A204.1 (cell line): Measurements from ENCODE around the gene PITPNB.

Source experiments
- FAIRE-seq: peaks from 2 replicates; lab custom pipeline; 2012; peaks lifted over from hg19 to GRCh38; lab: Jason Lieb, UNC

The PITPNB gene

GRCh38 chr22:27832606-27833005, 86.5 kb downstream of the PITPNB start:
- FAIRE-seq = no peak

- no peak for FAIRE-seq
Observed at GRCh38 chr22:27829620-27830019, 89.4 kb downstream of the PITPNB start.

DNA sequence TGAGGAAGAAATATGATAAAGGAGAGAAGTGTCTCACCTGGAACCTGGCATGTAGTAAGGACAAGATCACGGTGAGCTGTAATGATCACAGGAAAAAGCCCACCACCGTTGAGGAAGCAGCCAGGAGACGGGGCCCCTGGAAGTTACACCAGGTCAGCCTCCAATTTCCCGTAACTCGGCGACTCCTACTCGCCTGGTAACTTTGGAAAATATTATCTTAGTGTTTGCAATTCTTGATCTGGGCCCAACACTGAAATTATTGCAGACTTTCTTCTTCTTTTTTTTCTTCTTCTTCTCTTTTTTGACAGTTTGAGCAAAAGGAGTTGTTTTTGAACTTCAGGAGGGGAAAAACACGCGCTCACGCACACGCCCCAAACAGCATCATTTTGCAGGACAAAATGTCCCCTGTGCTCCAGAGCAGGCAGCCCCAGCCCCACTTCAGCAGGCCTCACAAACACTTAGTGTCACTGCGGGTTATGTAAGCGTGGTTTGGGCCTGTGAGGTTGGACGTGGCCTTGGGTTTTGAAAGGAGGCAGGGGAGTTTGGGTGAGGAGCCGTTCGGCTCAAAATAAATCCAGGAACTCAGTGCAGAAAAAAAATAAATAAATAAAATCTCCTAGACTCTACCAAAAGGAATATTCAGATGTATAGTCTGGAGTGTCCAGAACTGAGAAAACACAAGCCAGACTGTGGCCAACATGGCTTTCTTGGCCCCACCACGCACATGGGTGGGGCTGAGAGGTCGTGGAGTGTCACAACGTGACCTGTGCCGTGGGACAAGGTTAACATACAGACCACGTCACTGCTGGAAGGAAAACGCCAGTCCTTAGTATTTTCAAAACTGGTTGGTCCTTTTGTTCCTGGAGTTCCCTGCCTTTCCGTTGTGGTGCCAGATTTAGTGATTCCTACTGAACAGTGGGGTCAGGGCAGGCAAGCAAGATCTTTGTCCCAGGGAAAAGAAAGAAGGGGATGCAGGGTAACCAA, 91.2 kb downstream of the PITPNB start:
- FAIRE-seq = no peak

- FAIRE-seq = no peak
Observed at GRCh38 chr22:27825174-27825573, 93.9 kb downstream of the PITPNB start.

DNA sequence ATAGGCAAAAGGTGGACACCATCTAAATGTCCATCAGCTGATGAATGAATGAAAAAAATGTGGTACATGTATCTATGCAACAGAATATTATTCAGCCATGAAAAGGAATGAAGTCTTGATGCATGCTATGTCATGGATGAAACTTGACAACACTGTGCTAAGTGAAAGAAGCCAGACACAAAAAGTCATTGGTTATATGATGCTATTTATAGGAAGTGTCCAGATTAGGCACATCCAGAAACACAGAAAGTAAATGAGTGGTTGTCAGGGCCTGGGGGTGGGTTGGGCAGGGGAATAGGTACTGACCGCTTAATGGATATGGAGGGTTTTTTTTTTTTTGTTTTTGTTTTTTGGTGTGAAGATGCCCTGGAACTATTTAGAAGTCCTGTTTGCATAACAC, 95.8 kb downstream of the PITPNB start:
- no peak for FAIRE-seq

DNA sequence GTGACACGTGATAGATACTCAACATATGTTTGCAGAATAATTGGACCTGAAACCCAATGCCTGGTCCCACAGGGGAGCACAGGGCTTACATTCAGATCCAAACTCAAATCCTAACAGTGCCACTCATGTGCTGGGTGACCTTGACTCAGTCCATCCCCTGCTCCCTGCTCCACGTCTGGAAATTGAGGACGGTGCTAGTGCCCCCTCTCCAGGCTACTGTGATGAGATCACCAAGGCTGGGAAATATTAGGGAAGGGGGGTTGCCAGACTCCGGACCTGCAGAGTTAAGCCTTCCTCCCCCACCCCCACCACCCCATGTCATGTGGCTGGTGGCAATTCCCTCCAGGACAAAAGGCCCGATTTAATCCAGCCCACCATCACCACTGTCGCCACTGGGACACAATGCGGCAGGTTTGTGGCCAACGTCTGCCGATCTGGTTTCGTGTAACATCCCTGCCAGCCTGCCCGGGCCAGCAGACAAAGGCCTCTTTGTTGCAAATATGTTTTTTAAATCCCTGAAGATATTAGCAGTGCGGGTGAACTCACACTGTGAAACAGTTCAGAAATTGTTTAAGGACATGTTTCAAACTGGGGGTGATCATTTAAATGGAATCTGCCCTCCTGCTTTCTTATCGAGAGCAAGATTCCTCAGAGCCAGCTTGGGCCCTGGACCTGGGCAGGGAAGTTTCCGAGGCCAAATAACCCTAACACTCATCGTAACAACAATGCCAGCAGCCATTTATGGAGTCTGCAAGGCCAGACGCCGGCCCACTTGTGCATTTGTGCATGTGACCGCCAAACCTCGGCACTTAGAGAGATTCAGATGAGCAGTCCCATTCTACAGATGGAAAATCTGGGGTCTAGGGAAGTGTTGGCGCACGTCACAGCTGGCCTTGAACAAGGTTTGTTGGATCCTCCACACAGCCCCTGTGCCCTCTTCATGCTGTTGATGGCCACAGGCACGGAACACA, 97.9 kb downstream of the PITPNB start:
- no peak for FAIRE-seq

GRCh38 chr22:27816552-27816951, 102.5 kb downstream of the PITPNB start:
- FAIRE-seq = no peak

GRCh38 chr22:27815826-27816530, 103.1 kb downstream of the PITPNB start:
- no peak for FAIRE-seq

DNA sequence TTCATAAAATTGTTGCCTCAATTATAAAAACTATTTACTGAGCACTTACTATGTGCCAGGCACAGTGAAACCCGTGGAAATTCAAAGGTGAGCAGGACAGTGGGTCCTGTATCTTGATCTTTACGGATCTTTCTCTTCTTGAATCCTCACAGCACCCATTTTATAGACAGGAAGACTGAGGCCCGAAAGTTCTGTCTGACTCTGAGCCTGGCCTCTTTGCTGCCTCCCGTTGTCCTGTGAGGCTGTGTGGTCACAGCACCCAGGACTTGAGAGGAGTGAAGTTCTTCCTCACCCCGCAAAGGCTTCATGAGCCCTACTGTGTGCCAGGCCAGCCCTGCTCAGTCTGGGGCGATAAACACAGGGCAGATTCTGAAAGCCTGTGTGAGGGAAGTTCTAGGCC, 104.1 kb downstream of the PITPNB start:
- no peak for FAIRE-seq

GRCh38 chr22:27811778-27812177, 107.3 kb downstream of the PITPNB start:
- no peak for FAIRE-seq

DNA sequence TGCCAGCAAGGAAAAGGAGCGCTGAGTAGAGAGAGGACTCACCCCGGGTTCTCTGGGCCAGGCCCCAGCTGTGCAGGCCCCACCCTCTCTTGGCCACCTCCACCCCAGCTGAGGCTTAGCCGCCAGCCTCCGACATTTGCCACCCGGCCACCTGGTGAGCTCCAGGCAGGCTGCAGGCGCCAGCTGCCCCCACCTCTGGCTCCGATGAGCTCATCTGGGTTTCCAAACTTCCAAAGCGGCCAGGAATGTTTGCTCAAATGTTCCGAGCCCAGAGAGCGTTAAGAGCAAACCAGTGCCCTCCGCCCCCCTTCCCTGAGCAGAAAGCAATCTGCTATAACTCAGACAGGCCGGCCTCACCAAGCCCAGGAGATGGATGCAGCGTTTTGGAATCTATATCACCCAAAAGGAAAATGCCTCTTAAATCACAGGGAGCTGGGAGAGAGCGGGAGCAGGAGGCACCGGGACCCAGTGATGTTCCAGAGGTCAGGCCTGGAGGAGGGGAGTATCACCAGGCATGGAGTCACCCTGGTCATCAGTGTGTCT, 108.4 kb downstream of the PITPNB start:
- no peak for FAIRE-seq

GRCh38 chr22:27809700-27810608, 109.1 kb downstream of the PITPNB start:
- no peak for FAIRE-seq

- FAIRE-seq = no peak
Observed at GRCh38 chr22:27809226-27809603, 109.8 kb downstream of the PITPNB start.

DNA sequence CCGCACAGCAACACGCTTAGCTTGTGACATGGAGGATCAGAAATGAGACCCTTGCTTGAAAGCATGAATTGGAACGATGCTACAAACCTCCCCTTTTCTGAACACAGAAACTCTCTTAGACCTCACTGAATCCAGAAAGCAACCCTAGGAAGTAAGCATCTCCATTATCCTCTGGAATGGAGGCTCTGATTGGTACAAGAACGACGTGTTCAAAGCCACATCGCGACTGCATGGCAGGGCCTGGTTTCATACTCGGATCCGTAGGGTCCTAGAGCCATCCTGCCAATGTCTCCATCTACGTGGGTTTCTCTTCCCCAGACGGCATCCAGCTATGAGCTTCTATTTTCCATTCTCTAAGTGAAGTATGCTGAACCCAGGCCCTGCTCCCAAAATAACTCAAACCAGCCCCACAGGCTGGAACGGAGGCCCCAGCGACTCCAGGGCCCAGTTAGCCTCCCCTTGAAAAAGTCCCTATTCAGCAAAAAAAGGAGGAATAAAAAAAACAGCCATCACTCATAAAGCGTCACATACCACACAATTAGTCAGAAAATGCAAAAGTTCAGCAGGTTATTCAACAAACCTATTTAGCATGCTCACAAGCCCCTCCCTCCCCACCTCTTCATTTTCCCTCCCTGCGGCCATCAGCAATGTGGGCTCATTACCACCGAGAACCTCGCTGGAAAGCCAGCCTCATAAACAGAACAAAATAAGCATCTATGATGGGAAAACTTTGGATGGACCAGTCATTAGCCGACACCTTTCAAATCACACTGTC, 110.4 kb downstream of the PITPNB start:
- no peak for FAIRE-seq

DNA sequence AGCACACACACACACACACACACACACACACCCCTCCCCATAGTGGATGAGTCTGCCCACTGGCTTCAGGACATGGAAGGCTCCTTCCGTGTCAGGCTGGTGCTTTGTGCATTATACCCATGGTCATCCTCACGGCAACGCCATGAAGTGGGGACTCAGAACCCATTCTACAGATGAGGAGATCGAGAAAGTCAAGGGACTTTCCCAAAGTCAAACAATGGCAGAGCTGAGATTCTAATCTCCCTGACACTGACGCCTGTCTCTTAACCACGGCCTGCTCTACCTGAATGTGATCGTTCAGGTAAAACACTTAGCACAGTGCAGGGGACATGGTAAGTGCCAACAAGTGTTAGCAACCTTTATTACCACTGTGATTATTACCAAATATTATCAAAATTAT, 113.2 kb downstream of the PITPNB start:
- FAIRE-seq = no peak

DNA sequence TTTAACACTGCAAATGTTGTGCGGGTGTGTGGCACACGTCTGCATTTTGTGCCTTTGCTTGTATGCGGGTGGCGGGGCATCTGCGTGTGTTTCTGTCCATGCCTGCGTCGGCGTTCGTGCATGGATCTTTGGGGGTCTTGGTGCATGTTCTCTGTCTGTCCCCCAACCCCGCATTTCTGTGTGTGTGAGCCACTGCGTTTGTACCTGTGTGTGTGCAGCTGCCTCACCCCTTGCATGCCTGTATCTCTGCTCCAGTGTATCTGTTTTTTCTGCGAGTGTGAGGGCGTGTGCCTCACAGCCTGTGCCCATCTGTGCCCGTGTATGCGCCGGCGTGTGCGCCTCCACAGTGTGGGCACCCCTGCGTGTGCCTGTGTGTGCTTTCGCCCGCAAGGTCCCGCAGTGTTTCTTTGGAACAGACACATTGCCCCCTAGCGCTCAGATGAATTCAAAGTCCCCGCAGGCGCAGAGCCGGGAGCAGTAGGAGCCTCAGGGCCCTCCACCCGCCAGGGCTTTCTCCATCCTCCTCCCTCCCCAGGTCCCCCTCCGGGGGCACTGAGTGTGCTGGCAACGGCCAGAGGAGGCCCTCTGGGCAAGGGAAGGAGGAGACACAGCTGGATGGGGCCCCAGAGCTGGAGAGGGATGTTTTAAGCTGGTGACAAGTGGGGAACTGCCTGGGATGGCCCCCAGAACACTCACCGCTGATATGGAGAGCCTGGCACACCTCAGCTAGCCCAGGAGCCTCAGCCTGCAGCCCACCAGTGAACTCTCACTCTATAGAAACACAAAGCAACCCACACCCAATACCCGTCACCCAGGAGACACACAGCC, 114.4 kb downstream of the PITPNB start:
- FAIRE-seq = no peak

DNA sequence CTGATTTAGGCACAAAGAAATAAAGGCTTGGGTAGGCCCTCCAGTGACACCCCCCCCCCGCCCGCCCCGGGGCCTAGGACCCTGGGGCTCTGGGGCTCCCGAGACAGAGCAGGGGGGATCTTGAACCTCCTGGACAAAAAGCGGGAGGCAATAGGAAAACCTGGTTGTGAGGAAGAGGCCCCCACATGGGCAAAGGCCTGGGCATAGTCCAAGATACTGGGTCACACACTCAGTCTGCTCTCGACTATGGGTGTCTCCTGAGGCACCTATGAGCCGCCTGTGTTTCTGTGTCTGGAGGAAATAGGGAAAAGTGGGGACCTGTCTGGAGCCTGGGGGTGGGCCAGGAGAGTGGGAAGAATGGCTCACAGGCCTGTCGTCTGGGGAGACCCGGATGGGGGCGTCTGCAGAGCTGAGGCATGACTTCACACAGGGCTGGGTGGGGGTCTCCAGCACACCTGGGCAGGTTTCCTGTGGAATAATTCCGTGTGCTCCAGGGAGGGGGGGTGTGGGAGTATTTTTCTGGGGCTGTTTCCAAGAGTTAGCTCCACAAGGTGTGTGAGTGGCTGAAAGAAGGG, 115.1 kb downstream of the PITPNB start:
- no peak for FAIRE-seq

DNA sequence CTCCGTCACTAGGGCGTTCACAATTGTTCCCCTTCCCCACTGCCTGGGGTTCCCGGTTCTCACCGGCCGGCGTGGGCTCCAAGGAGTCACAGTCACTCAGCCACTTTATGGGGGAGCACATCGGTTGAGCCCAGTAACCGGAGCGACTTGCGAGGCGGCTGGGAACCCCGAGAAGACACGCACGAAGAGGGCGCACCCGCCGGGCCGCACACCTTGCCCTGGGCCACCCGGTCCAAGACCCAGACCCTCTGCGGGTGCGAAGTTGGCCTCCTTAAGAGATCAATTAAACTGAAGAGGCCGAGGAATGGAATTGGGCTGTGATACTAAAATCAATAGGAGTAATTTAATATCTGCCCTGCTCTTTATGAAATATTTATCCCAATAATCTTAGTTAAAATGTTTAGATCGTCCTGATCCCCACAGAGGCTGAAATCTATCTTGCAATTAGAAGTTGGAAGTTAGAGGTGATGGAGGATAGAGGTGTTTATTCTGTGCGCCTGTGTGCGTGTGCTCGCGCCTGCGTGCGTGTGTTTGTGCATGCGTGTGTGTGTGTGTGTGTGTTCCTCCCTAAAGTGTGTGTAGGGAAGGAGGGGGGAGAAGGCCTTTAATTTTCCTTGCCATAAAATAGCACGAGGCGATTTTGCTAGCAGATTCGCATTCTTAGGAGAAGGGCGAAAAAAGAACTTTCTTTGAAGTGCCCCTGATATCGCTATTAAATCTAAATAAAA, 116.5 kb downstream of the PITPNB start:
- no peak for FAIRE-seq
